Transverse colon (tissue), 4 donors: Measurements from ENCODE around the gene SLC29A3. TPM values are rescaled to one million over a fixed set of nuclear protein-coding genes. Genes with fewer than 3 reads are reported as not detected.

Source experiments
- DNase-seq: peaks from one replicate; pipeline ENCODE4 v3.0.0-alpha.2; 2019
- H3K27ac ChIP-seq, 4 donors: fragments of 200-600 bp; sonication (generic); 2 replicates each; pipeline ENCODE4 v1.5.1; 2016 to 2018; ENCODE audit warnings: inconsistent platforms in 4 of 4
- H3K27me3 ChIP-seq: fragments of 200-600 bp; sonication (generic); 2 replicates; pipeline ENCODE4 v1.5.1; 2017; ENCODE audit warnings: inconsistent platforms
- H3K36me3 ChIP-seq, 4 donors: fragments of 200-600 bp; sonication (generic); 2 replicates each; pipeline ENCODE4 v1.5.1; 2017 to 2019; ENCODE audit warnings: inconsistent platforms in 4 of 4
- H3K4me1 ChIP-seq, 4 donors: fragments of 200-600 bp; sonication (generic); 2 replicates each; pipeline ENCODE4 v1.5.1; 2017 to 2020; ENCODE audit warnings: inconsistent platforms in 4 of 4
- H3K4me3 ChIP-seq, 4 donors: fragments of 200-600 bp; sonication (generic); 1 replicate in 1 of 4; 2 replicates in 3 of 4; pipeline versions ENCODE4 v1.5.1 to v1.6.1; 2017 to 2019; ENCODE audit warnings: inconsistent platforms in 4 of 4
- H3K9me3 ChIP-seq, 2 donors: fragments of 200-600 bp; sonication (generic); 2 replicates each; pipeline ENCODE4 v1.5.1; 2017 to 2019; ENCODE audit warnings: inconsistent platforms in 2 of 2
- CTCF ChIP-seq, 5 experiments: fragments of 200-600 bp in 3 of 5; fragments of 450-650 bp in 2 of 5; sonication (generic) in 3 of 5; IDR thresholded peaks; 1 replicate in 2 of 5; 2 replicates in 3 of 5; pipeline ENCODE4 v1.5.1; 2016 to 2017; ENCODE audit warnings: antibody characterized with exemption in 5 of 5, inconsistent platforms in 3 of 5, mild to moderate bottlenecking in 2 of 5, moderate library complexity in 1 of 5
- EP300 ChIP-seq: sonication (generic); formaldehyde crosslinking; IDR thresholded peaks from one replicate; pipeline ENCODE4 v1.6.1; 2017; ENCODE audit warnings: antibody characterized with exemption, low read depth
- POLR2A ChIP-seq: fragments of 450-650 bp; IDR thresholded peaks from one replicate; pipeline ENCODE4 v1.6.1; 2016; ENCODE audit warnings: antibody characterized with exemption, mild to moderate bottlenecking, moderate library complexity
- POLR2AphosphoS5 ChIP-seq, 3 donors: sonication (generic); formaldehyde crosslinking; IDR thresholded peaks; one replicate each; pipeline ENCODE4 v1.6.1; 2016; ENCODE audit warnings: antibody characterized with exemption in 3 of 3
- WGBS, 2 donors: methylation state at CpG; one replicate each; pipeline ENCODE4 v1.1.5; 2018; ENCODE audit warnings: low coverage in 1 of 2; 5-methylcytosine and 5-hydroxymethylcytosine counted together
- in situ Hi-C, 4 donors: fragments of 200-750 bp; cut with MboI; loops; one replicate each; pipeline versions ENCODE4 v1.15.0 to v1.15.1; 2017; ENCODE audit warnings: low sequenced_read_pairs in 3 of 4, low pct_ligation_motif_present in 1 of 4, low pct_unique_long_range_greater_than_20kb in 1 of 4
- intact Hi-C: fragments of 100-400 bp; cut with DNase I; formaldehyde crosslinking; loops from one replicate; pipeline ENCODE4 v1.15.1; 2023; ENCODE audit warnings: low total_unique reads
- total RNA-seq, 4 donors: library from RNA; depleted of rRNA; stranded (reverse); fragments of >200 nt; gene quantifications; one replicate each; pipeline ENCODE4 v1.1.0, GENCODE V29; 2016

Gene SLC29A3
- total RNA-seq, 4 donors from 2014 or later: 0.75 to 6.4 (median 3.4) TPM

- no peaks in the 10 kb centered on the region for H3K36me3 ChIP-seq
- in situ Hi-C loops (no loop called here), intact Hi-C loops (no loop called here)
- H3K27ac ChIP-seq: no peak overlapping the region
- TF ChIP-seq CTCF (IDR thresholded peaks at IDR 0.05) (no peak), POLR2AphosphoS5 (IDR thresholded peaks at IDR 0.05) (no peak), EP300 (no peak), POLR2A (no peak)
- WGBS, 2 donors: 80 to 84% methylated on average over 1 to 7 of the region's 7 CpGs
- H3K4me3 ChIP-seq: no peak overlapping the region
- no peaks in the 10 kb centered on the region for H3K27me3 ChIP-seq
- H3K4me1 ChIP-seq: peaks cover 0 to 10% (median 3%) of the 10 kb centered on the region in 4 donors
- H3K9me3 ChIP-seq: no peaks in the 10 kb centered on the region
- DNase-seq: no peak
Measured at GRCh38 chr10:71349406-71349805, 30.3 kb downstream of the SLC29A3 start.

GRCh38 chr10:71351087-71351486 is 32.0 kb downstream of the SLC29A3 start:
- WGBS, 2 donors: 89% methylated on average over 6 of the region's 6 CpGs; no CpG with 5 or more reads in 1 of the 2 donors
- DNase-seq: no peak
- no peaks in the 10 kb centered on the region for H3K9me3 ChIP-seq
- no peak overlapping the region for H3K27ac ChIP-seq
- no peak overlapping the region for H3K4me3 ChIP-seq
- no peaks in the 10 kb centered on the region for H3K36me3 ChIP-seq
- intact Hi-C loops (no loop called here), in situ Hi-C loops (no loop called here)
- TF ChIP-seq CTCF (IDR thresholded peaks at IDR 0.05) (no peak), EP300 (no peak), POLR2A (no peak), POLR2AphosphoS5 (IDR thresholded peaks at IDR 0.05) (no peak)
- peaks cover 0 to 10% (median 3%) of the 10 kb centered on the region in 4 donors for H3K4me1 ChIP-seq
- H3K27me3 ChIP-seq: no peaks in the 10 kb centered on the region

GRCh38 chr10:71351628-71352319 is 32.7 kb downstream of the SLC29A3 start:
- H3K27ac ChIP-seq: no peak overlapping the region
- no peak for TF ChIP-seq CTCF (IDR thresholded peaks at IDR 0.05)
- TF ChIP-seq POLR2A: no peak
- no peak for TF ChIP-seq POLR2AphosphoS5 (IDR thresholded peaks at IDR 0.05)
- no peak for TF ChIP-seq EP300
- peak; percentile 66 for DNase-seq
- H3K36me3 ChIP-seq: no peaks in the 10 kb centered on the region
- in situ Hi-C loops: no loop called here
- H3K4me3 ChIP-seq: no peak overlapping the region
- intact Hi-C loops: no loop called here
- 62% methylated on average over 14 of the region's 14 CpGs; no CpG with 5 or more reads in 1 of the 2 donors for WGBS, 2 donors
- H3K27me3 ChIP-seq: no peaks in the 10 kb centered on the region
- peaks cover 0 to 10% (median 3%) of the 10 kb centered on the region in 4 donors for H3K4me1 ChIP-seq
- no peaks in the 10 kb centered on the region for H3K9me3 ChIP-seq

- Histone ChIP-seq H3K27ac (no peak overlapping the region), H3K36me3 (no peaks in the 10 kb centered on the region), H3K27me3 (no peaks in the 10 kb centered on the region), H3K4me1 (peaks cover 0 to 5% (median 0%) of the 10 kb centered on the region in 4 donors), H3K4me3 (no peak overlapping the region), H3K9me3 (no peaks in the 10 kb centered on the region)
- 67 to 73% methylated on average over 4 to 9 of the region's 9 CpGs for WGBS, 2 donors
- in situ Hi-C loops (no loop called here), intact Hi-C loops (no loop called here)
- DNase-seq: no peak
- TF ChIP-seq POLR2AphosphoS5 (IDR thresholded peaks at IDR 0.05): no peak
- no peak for TF ChIP-seq POLR2A
- no peak for TF ChIP-seq CTCF (IDR thresholded peaks at IDR 0.05)
- TF ChIP-seq EP300: no peak
Measured at GRCh38 chr10:71353639-71354038, 34.6 kb downstream of the SLC29A3 start.
